GM23338 (cell line): ENCODE data around the gene CIT. TPM values are rescaled to one million over a fixed set of nuclear protein-coding genes. Genes with fewer than 3 reads are reported as not detected.

Experiments used
- ATAC-seq: fragments of 200-7000 bp; cut with Tn5 transposase; 3 replicates; pipeline ENCODE4 v1.9.1; 2020
- DNase-seq: peaks from one replicate; pipeline ENCODE4 v3.0.0-alpha.2; 2015; ENCODE audit warnings: low spot score
- H2AFZ ChIP-seq: fragments of 200-600 bp; sonication (generic); 2 replicates; pipeline ENCODE4 v1.8.0; 2016; ENCODE audit warnings: antibody characterized with exemption, mild to moderate bottlenecking, moderate library complexity
- H3F3A ChIP-seq: fragments of 200-600 bp; sonication (generic); replicated peaks from 2 replicates; pipeline ENCODE4 v1.8.0; 2017; ENCODE audit warnings: antibody characterized with exemption, mixed run types, low read depth
- H3K27ac ChIP-seq: fragments of 200-600 bp; sonication (generic); 2 replicates; pipeline ENCODE4 v1.6.1; 2016; ENCODE audit warnings: low read depth
- H3K27me3 ChIP-seq: fragments of 200-600 bp; sonication (generic); 2 replicates; pipeline ENCODE4 v1.8.0; 2016; ENCODE audit warnings: mild to moderate bottlenecking, mixed run types, moderate library complexity; ENCODE audit not compliant: insufficient read depth
- H3K36me3 ChIP-seq: fragments of 200-600 bp; sonication (generic); 2 replicates; pipeline ENCODE4 v1.8.0; 2016; ENCODE audit warnings: mild to moderate bottlenecking; ENCODE audit not compliant: insufficient read depth
- H3K4me1 ChIP-seq: fragments of 200-600 bp; sonication (generic); 2 replicates; pipeline ENCODE4 v1.8.0; 2016; ENCODE audit warnings: mild to moderate bottlenecking, moderate library complexity; ENCODE audit not compliant: insufficient read depth
- H3K4me2 ChIP-seq: fragments of 200-600 bp; sonication (generic); 2 replicates; pipeline ENCODE4 v1.7.1; 2017; ENCODE audit warnings: mixed run types
- H3K4me3 ChIP-seq: fragments of 200-600 bp; sonication (generic); 2 replicates; pipeline ENCODE4 v1.6.1; 2016; ENCODE audit warnings: mixed run types
- H3K79me2 ChIP-seq: fragments of 200-600 bp; sonication (generic); replicated peaks from 2 replicates; pipeline ENCODE4 v1.8.0; 2017; ENCODE audit warnings: mild to moderate bottlenecking; ENCODE audit not compliant: insufficient read depth
- H3K9me2 ChIP-seq: fragments of 200-600 bp; sonication (generic); 2 replicates; pipeline ENCODE4 v1.8.0; 2017; ENCODE audit not compliant: insufficient read depth
- H4K20me1 ChIP-seq: fragments of 200-600 bp; sonication (generic); replicated peaks from 2 replicates; pipeline ENCODE4 v1.8.0; 2017; ENCODE audit warnings: mild to moderate bottlenecking; ENCODE audit not compliant: insufficient read depth
- H3K27ac Mint-ChIP-seq: 2 replicates; pipeline ENCODE4 v1.8.0; 2020; ENCODE audit warnings: inconsistent platforms, mild to moderate bottlenecking, moderate library complexity, mixed read lengths
- H3K27me3 Mint-ChIP-seq: 3 replicates; pipeline ENCODE4 v1.8.0; 2022; ENCODE audit warnings: low read depth, mild to moderate bottlenecking, moderate library complexity, mixed read lengths, inconsistent platforms; ENCODE audit not compliant: insufficient read depth, poor library complexity
- H3K36me3 Mint-ChIP-seq: 3 replicates; pipeline ENCODE4 v1.8.0; 2021; ENCODE audit warnings: low read depth, mild to moderate bottlenecking, inconsistent platforms, moderate library complexity, mixed read lengths
- H3K4me1 Mint-ChIP-seq: 3 replicates; pipeline ENCODE4 v1.8.0; 2020; ENCODE audit warnings: mild to moderate bottlenecking, inconsistent platforms, mixed read lengths
- H3K4me3 Mint-ChIP-seq: 3 replicates; pipeline ENCODE4 v1.8.0; 2021; ENCODE audit warnings: moderate library complexity, mild to moderate bottlenecking, inconsistent platforms, mixed read lengths
- H3K9me3 Mint-ChIP-seq: 3 replicates; pipeline ENCODE4 v1.8.0; 2020; ENCODE audit warnings: moderate library complexity, mild to moderate bottlenecking, inconsistent platforms, mixed read lengths
- EZH2 ChIP-seq: fragments of 200-600 bp; sonication (generic); IDR thresholded peaks from one replicate; pipeline ENCODE4 v1.8.0; 2017; ENCODE audit warnings: antibody characterized with exemption, mild to moderate bottlenecking, low read depth; ENCODE audit not compliant: unreplicated experiment
- EZH2phosphoT487 ChIP-seq: fragments of 200-600 bp; sonication (generic); IDR thresholded peaks from one replicate; pipeline ENCODE4 v1.8.1; 2018; ENCODE audit warnings: antibody characterized with exemption; ENCODE audit not compliant: unreplicated experiment
- REST ChIP-seq: IDR thresholded peaks from one replicate; pipeline ENCODE4 v1.6.1; 2018; ENCODE audit warnings: antibody characterized with exemption; ENCODE audit not compliant: unreplicated experiment
- STAT1 ChIP-seq: IDR thresholded peaks from one replicate; pipeline ENCODE4 v1.6.1; 2016; ENCODE audit warnings: antibody characterized with exemption; ENCODE audit not compliant: unreplicated experiment
- ZNF114 ChIP-seq: fragments of 250-450 bp; sonication (Bioruptor Pico); IDR thresholded peaks from 2 replicates; pipeline ENCODE4 v1.5.0; 2020; ENCODE audit warnings: mild to moderate bottlenecking, moderate library complexity
- ZNF462 ChIP-seq: fragments of 250-450 bp; sonication (Bioruptor Pico); IDR thresholded peaks from 2 replicates; pipeline ENCODE4 v1.5.0; 2020; ENCODE audit warnings: mild to moderate bottlenecking, moderate library complexity
- polyA plus RNA-seq: library from polyadenylated mRNA; unstranded; fragments of >200 nt; fragmentation: Nextera tagmentation; extraction: Ambion mirVana; gene quantifications from 2 replicates; pipeline ENCODE4 v1.2.1, GENCODE V29; 2016
- total RNA-seq: library from RNA; depleted of rRNA; stranded (reverse); fragments of >200 nt; shearing (Covaris generic); gene quantifications from 2 replicates; pipeline ENCODE4 v1.2.3, GENCODE V29; 2014
- TF ChIP-seq, protein P1 (sequence below): IDR thresholded peaks from 2 replicates; pipeline ENCODE4 v1.6.1; 2016; ENCODE audit warnings: antibody characterized with exemption
- TF ChIP-seq, protein P2 (sequence below), 2 experiments: fragments of 200-600 bp in 1 of 2; sonication (generic) in 1 of 2; conservative IDR thresholded peaks; 2 replicates each; pipeline versions ENCODE4 v1.5.1 to v1.6.1; 2016 to 2017; ENCODE audit warnings: antibody characterized with exemption in 2 of 2, low read depth in 2 of 2, mild to moderate bottlenecking in 2 of 2, moderate library complexity in 1 of 2

Gene CIT
- total and polyA plus RNA-seq, 2 experiments from 2014 or later: 9.7 to 47.8 TPM

DNA sequence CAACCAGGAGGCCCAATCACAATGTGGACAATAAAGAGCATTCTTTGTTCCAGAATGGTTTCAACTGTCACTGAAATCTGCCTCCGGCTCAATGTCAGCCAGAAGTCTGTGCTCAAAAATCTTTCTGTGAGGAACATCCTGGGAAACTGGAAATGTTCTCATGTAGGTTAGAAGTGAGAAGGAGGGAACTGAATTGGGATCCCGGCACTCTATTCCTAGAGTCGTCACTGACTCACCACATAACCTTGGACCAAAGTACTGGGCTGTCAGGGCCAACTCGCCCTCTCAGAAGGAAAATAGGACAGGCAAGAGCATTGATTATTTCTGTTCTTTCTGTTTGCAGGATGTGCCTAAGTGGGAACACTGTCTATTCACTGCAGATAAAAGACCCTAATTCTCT is 151.6 kb downstream of the CIT start (continued):
- TF ChIP-seq REST (no peak), EZH2phosphoT487 (no peak)
- TF ChIP-seq, protein P1, sequence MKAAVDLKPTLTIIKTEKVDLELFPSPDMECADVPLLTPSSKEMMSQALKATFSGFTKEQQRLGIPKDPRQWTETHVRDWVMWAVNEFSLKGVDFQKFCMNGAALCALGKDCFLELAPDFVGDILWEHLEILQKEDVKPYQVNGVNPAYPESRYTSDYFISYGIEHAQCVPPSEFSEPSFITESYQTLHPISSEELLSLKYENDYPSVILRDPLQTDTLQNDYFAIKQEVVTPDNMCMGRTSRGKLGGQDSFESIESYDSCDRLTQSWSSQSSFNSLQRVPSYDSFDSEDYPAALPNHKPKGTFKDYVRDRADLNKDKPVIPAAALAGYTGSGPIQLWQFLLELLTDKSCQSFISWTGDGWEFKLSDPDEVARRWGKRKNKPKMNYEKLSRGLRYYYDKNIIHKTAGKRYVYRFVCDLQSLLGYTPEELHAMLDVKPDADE: no peak

- no peak for DNase-seq
- Histone ChIP-seq H3K79me2 (no peaks in the 10 kb centered on the region), H3K27ac (no peak overlapping the region), H2AFZ (no peak overlapping the region), H3K36me3 (peaks cover 10% of the 10 kb centered on the region), H3K27me3 (no peaks in the 10 kb centered on the region), H3K4me3 (no peak overlapping the region), H3F3A (no peaks in the 10 kb centered on the region), H3K4me1 (no peaks in the 10 kb centered on the region), H3K9me2 (no peaks in the 10 kb centered on the region), H4K20me1 (no peaks in the 10 kb centered on the region), H3K4me2 (no peak overlapping the region)
- ATAC-seq: no peak
- H3K27me3 Mint-ChIP-seq: no peaks in the 10 kb centered on the region
- H3K4me1 Mint-ChIP-seq: no peaks in the 10 kb centered on the region; the same call in 2 of the 3 replicates
- H3K27ac Mint-ChIP-seq: no peak overlapping the region
- H3K9me3 Mint-ChIP-seq: no peaks in the 10 kb centered on the region
- peaks cover 37% of the 10 kb centered on the region; the same call in 2 of the 3 replicates for H3K36me3 Mint-ChIP-seq
- no peak overlapping the region for H3K4me3 Mint-ChIP-seq
- TF ChIP-seq ZNF114 (CRISPR knock-in tag): no peak
- no peak for TF ChIP-seq ZNF462 (CRISPR knock-in tag)
- no peak for TF ChIP-seq EZH2phosphoT487
- no peak for TF ChIP-seq STAT1
- TF ChIP-seq, protein P2, sequence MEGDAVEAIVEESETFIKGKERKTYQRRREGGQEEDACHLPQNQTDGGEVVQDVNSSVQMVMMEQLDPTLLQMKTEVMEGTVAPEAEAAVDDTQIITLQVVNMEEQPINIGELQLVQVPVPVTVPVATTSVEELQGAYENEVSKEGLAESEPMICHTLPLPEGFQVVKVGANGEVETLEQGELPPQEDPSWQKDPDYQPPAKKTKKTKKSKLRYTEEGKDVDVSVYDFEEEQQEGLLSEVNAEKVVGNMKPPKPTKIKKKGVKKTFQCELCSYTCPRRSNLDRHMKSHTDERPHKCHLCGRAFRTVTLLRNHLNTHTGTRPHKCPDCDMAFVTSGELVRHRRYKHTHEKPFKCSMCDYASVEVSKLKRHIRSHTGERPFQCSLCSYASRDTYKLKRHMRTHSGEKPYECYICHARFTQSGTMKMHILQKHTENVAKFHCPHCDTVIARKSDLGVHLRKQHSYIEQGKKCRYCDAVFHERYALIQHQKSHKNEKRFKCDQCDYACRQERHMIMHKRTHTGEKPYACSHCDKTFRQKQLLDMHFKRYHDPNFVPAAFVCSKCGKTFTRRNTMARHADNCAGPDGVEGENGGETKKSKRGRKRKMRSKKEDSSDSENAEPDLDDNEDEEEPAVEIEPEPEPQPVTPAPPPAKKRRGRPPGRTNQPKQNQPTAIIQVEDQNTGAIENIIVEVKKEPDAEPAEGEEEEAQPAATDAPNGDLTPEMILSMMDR (conservative IDR thresholded peaks at IDR 0.05; ENCODE audit: low read depth in 2 of 2): no peak
- TF ChIP-seq REST: no peak
- no peak for TF ChIP-seq EZH2
Measured at GRCh38 chr12:119721306-119721705, 155.8 kb downstream of the CIT start.
